HEK293T (cell line): Measurements from ENCODE around the gene SAP30.

Experiments used
- ARNT ChIP-seq: fragments of 450-650 bp; IDR thresholded peaks from 2 replicates; pipeline ENCODE4 v1.6.1; 2017; ENCODE audit warnings: mild to moderate bottlenecking
- BHLHE40 ChIP-seq: fragments of 450-650 bp; IDR thresholded peaks from 2 replicates; pipeline ENCODE4 v1.6.1; 2016; ENCODE audit warnings: mild to moderate bottlenecking, moderate library complexity, borderline replicate concordance
- CTBP1 ChIP-seq: fragments of 450-650 bp; IDR thresholded peaks from 2 replicates; pipeline ENCODE4 v1.6.1; 2016; ENCODE audit warnings: borderline replicate concordance
- ELF4 ChIP-seq: fragments of 450-650 bp; IDR thresholded peaks from 2 replicates; pipeline ENCODE4 v1.6.1; 2017; ENCODE audit warnings: antibody characterized with exemption
- FOXA1 ChIP-seq: fragments of 450-650 bp; IDR thresholded peaks from 2 replicates; pipeline ENCODE4 v1.6.1; 2016; ENCODE audit warnings: mild to moderate bottlenecking
- FOXM1 ChIP-seq: fragments of 450-650 bp; IDR thresholded peaks from 2 replicates; pipeline ENCODE4 v1.6.1; 2017; ENCODE audit warnings: mild to moderate bottlenecking, borderline replicate concordance
- L3MBTL2 ChIP-seq: fragments of 450-650 bp; conservative IDR thresholded peaks from 2 replicates; pipeline ENCODE4 v1.6.1; 2016; ENCODE audit warnings: mild to moderate bottlenecking
- LEF1 ChIP-seq: fragments of 450-650 bp; IDR thresholded peaks from 2 replicates; pipeline ENCODE4 v1.6.1; 2017; ENCODE audit warnings: mild to moderate bottlenecking, borderline replicate concordance
- NFRKB ChIP-seq: fragments of 450-650 bp; IDR thresholded peaks from 2 replicates; pipeline ENCODE4 v1.6.1; 2016; ENCODE audit warnings: mild to moderate bottlenecking, moderate library complexity
- PKNOX1 ChIP-seq: fragments of 450-650 bp; IDR thresholded peaks from 2 replicates; pipeline ENCODE4 v1.6.1; 2016
- SP1 ChIP-seq: fragments of 450-650 bp; IDR thresholded peaks from 2 replicates; pipeline ENCODE4 v1.6.1; 2017
- SUZ12 ChIP-seq: fragments of 450-650 bp; IDR thresholded peaks from 2 replicates; pipeline ENCODE4 v1.6.1; 2016; ENCODE audit warnings: mild to moderate bottlenecking
- TARDBP ChIP-seq: fragments of 450-650 bp; IDR thresholded peaks from 2 replicates; pipeline ENCODE4 v1.6.1; 2016
- ZNF384 ChIP-seq: fragments of 450-650 bp; IDR thresholded peaks from 2 replicates; pipeline ENCODE4 v1.6.1; 2016

- TF ChIP-seq FOXM1, result no peak; the same call in 1 of the 2 replicates
- no peak for TF ChIP-seq ZNF384
- TF ChIP-seq BHLHE40, result no peak
- no peak for TF ChIP-seq PKNOX1
- no peak for TF ChIP-seq SP1
- no peak for TF ChIP-seq NFRKB
- no peak for TF ChIP-seq ELF4
- TF ChIP-seq SUZ12, result no peak
- no peak for TF ChIP-seq TARDBP
- TF ChIP-seq FOXA1, result no peak
- TF ChIP-seq L3MBTL2, result no peak
- TF ChIP-seq CTBP1, result no peak
- no peak for TF ChIP-seq LEF1
- TF ChIP-seq ARNT, result no peak
Observed at GRCh38 chr4:173371292-173372192, 788 bp downstream of the SAP30 start.
